GM12878 (cell line): ENCODE data around the gene SPOCK1. TPM values are rescaled to one million over a fixed set of nuclear protein-coding genes. Genes with fewer than 3 reads are reported as not detected.

ENCODE experiments used
- ATAC-seq: fragments of 200-7000 bp; cut with Tn5 transposase; 3 replicates; pipeline ENCODE4 v1.9.1; 2020; ENCODE audit warnings: mild to moderate bottlenecking, moderate library complexity
- BruUV-seq: library from RNA; stranded (reverse); fragments of 400-500 nt; replicated peaks from 2 replicates; lab custom pipeline; 2021; lab: Mats Ljungman, UMichigan
- CTCF ChIA-PET: fragments of 300-600 bp; sonication (Branson Sonifier 250); formaldehyde crosslinking; extraction: SDS; loops from one replicate; lab custom pipeline; 2021; ENCODE audit warnings: inconsistent platforms; lab: Yijun Ruan, JAX
- POLR2A ChIA-PET: fragments of 350-600 bp; formaldehyde crosslinking; extraction: SDS; loops from one replicate; lab custom pipeline; 2021; ENCODE audit warnings: inconsistent platforms; lab: Charles Lee
- RAD21 ChIA-PET: fragments of 300-600 bp; sonication (Branson Sonifier 250); formaldehyde crosslinking; loops from one replicate; lab custom pipeline; 2023; ENCODE audit warnings: antibody characterized with exemption; ENCODE audit not compliant: unreplicated experiment; lab: Charles Lee
- SMC1A ChIA-PET: fragments of 300-600 bp; sonication (Branson Sonifier 250); formaldehyde crosslinking; loops from one replicate; lab custom pipeline; 2023; ENCODE audit not compliant: unreplicated experiment, uncharacterized antibody; lab: Charles Lee
- DNase-seq: peaks from one replicate; pipeline ENCODE4 v3.0.0-alpha.2; 2011; ENCODE audit warnings: low read depth, low spot score
- FAIRE-seq: peaks from 3 replicates; lab custom pipeline; 2011; peaks lifted over from hg19 to GRCh38; lab: Jason Lieb, UNC
- H2AFZ ChIP-seq: 2 replicates; pipeline ENCODE4 v1.6.0; 2011; ENCODE audit warnings: low read depth, low read length, control low read depth; ENCODE audit not compliant: control insufficient read depth
- H3K27ac ChIP-seq: 2 replicates; pipeline ENCODE4 v1.5.1; 2011; ENCODE audit warnings: control low read depth; ENCODE audit not compliant: control insufficient read depth, insufficient read depth
- H3K27me3 ChIP-seq, 2 experiments: replicated peaks in 1 of 2; 2 replicates each; pipeline versions ENCODE4 v1.6.0 to v1.6.1; 2011; ENCODE audit warnings: low read length in 1 of 2; ENCODE audit not compliant: control insufficient read depth in 2 of 2, insufficient read depth in 2 of 2
- H3K36me3 ChIP-seq, 2 experiments: 2 replicates each; pipeline ENCODE4 v1.5.1; 2011; ENCODE audit warnings: low read length in 1 of 2; ENCODE audit not compliant: control insufficient read depth in 2 of 2, insufficient read depth in 2 of 2
- H3K4me1 ChIP-seq: 2 replicates; pipeline ENCODE4 v1.6.1; 2011; ENCODE audit warnings: mild to moderate bottlenecking, low read length, moderate library complexity, mixed read lengths; ENCODE audit not compliant: control insufficient read depth, insufficient read depth
- H3K4me2 ChIP-seq: 2 replicates; pipeline ENCODE4 v1.6.0; 2011; ENCODE audit warnings: control low read depth; ENCODE audit not compliant: control insufficient read depth, insufficient read depth
- H3K4me3 ChIP-seq: fragments of 200-600 bp; sonication (generic); 2 replicates; pipeline ENCODE4 v1.5.1; 2016
- H3K79me2 ChIP-seq: 2 replicates; pipeline ENCODE4 v1.6.0; 2011; ENCODE audit warnings: low read length; ENCODE audit not compliant: control insufficient read depth, insufficient read depth
- H3K9ac ChIP-seq: 2 replicates; pipeline ENCODE4 v1.8.0; 2011; ENCODE audit warnings: low read length, control low read depth, mixed read lengths; ENCODE audit not compliant: control insufficient read depth, insufficient read depth
- H3K9me3 ChIP-seq: replicated peaks from 3 replicates; pipeline ENCODE4 v1.5.1; 2011; ENCODE audit warnings: mild to moderate bottlenecking, low read length; ENCODE audit not compliant: control insufficient read depth, insufficient read depth
- H4K20me1 ChIP-seq: 2 replicates; pipeline ENCODE4 v1.6.0; 2011; ENCODE audit not compliant: control insufficient read depth, insufficient read depth
- ASH2L ChIP-seq: fragments of 300-600, 200-600 bp; sonication (generic); IDR thresholded peaks from 2 replicates; pipeline ENCODE4 v1.6.1; 2017; ENCODE audit warnings: low read depth, mild to moderate bottlenecking, borderline replicate concordance
- HCFC1 ChIP-seq: fragments of 150-350 bp; IDR thresholded peaks from 2 replicates; pipeline ENCODE4 v1.6.1; 2014; ENCODE audit warnings: low read length
- HDGF ChIP-seq: fragments of 450-650 bp; IDR thresholded peaks from 2 replicates; pipeline ENCODE4 v1.6.1; 2016; ENCODE audit warnings: antibody characterized with exemption
- JUND ChIP-seq: IDR thresholded peaks from 2 replicates; pipeline ENCODE4 v1.6.1; 2012; ENCODE audit warnings: low read depth, mild to moderate bottlenecking, low read length, improper control_type of control experiment, moderate library complexity
- SIN3A ChIP-seq: IDR thresholded peaks from 2 replicates; pipeline ENCODE4 v1.6.1; 2012; ENCODE audit warnings: low read depth, low read length, improper control_type of control experiment
- SIX5 ChIP-seq: IDR thresholded peaks from 2 replicates; pipeline ENCODE4 v1.6.1; 2011; ENCODE audit warnings: mild to moderate bottlenecking, low read depth, low read length, moderate library complexity; ENCODE audit not compliant: severe bottlenecking
- WGBS: methylation state at CpG from one replicate; pipeline ENCODE4 v1.1.6; 2016; ENCODE audit warnings: low lambda C conversion rate; ENCODE audit not compliant: insufficient replicate concordance, insufficient coverage; ENCODE audit errors: missing lambda C conversion rate; 5-methylcytosine and 5-hydroxymethylcytosine counted together
- in situ Hi-C: fragments of 300-500 bp; cut with MboI; formaldehyde crosslinking; loops from 9 replicates; pipeline ENCODE4 v1.14.3; 2018; ENCODE audit warnings: mixed read lengths
- intact Hi-C: fragments of 100-400 bp; cut with micrococcal nuclease; formaldehyde crosslinking; loops from one replicate; pipeline ENCODE4 v1.14.2; 2022; ENCODE audit not compliant: unreplicated experiment
- polyA plus RNA-seq, 11 experiments: library from polyadenylated mRNA; depleted of rRNA in 4 of 11; unstranded in 6 of 11; stranded (reverse) in 5 of 11; fragments of >200 nt; fragmentation: Nextera tagmentation in 4 of 11; fragmentation: Illumina TruSeq in 1 of 11; extraction: Ambion mirVana in 4 of 11; extraction: Trizol in 1 of 11; gene quantifications; 1 replicate in 1 of 11; 2 replicates in 10 of 11; pipeline versions ENCODE4 v1.2.1 to v1.2.3, GENCODE V29; 2011 to 2016; ENCODE audit warnings: inconsistent platforms in 2 of 11, missing spikeins in 2 of 11, low read depth in 1 of 11
- total RNA-seq, 4 experiments: library from RNA; depleted of rRNA in 3 of 4; stranded (reverse); fragments of >200 nt in 3 of 4; fragmentation: Illumina TruSeq in 1 of 4; extraction: Trizol in 1 of 4; gene quantifications; 2 replicates each; pipeline versions ENCODE4 v1.2.1 to v1.2.3, GENCODE V29; 2013 to 2021
- TF ChIP-seq, protein P1 (sequence below): IDR thresholded peaks from 2 replicates; pipeline ENCODE4 v1.6.1; 2011; ENCODE audit warnings: borderline replicate concordance, low read depth, mild to moderate bottlenecking, moderate library complexity, low read length; ENCODE audit not compliant: insufficient read depth, poor library complexity, severe bottlenecking
- TF ChIP-seq, protein P2 (sequence below): fragments of 450-650 bp; formaldehyde crosslinking; IDR thresholded peaks from 2 replicates; pipeline ENCODE4 v1.4.0; 2022; ENCODE audit warnings: mild to moderate bottlenecking, moderate library complexity

SPOCK1 gene
- total and polyA plus RNA-seq, 10 of the 15 experiments (the other 5 are each of a cell fraction or from before 2014, with no cell fraction given): 0.06 to 0.68 (median 0.25) TPM; not detected in 3

DNA sequence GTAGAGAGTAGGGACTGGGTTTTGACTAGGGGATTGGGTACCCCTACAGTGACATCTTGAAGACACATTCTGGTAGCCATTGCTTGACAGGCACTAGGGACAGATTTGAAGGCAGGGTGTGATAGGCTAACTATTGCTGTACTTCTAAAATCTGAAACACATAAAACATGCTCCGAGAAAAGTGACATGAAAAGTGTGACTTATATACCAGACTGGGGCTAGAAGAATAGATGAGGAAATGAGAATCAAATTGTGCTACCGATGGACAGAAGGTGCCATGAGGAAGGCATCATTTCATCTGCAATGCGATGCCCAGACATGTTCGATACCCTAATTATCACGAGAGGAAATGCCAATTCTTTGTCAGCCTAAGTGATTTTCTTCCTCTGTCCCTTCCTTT, 475.8 kb downstream of the SPOCK1 start (continued):
- no peak for TF ChIP-seq HCFC1
- TF ChIP-seq, all 136 proteins: peak for 0

DNA sequence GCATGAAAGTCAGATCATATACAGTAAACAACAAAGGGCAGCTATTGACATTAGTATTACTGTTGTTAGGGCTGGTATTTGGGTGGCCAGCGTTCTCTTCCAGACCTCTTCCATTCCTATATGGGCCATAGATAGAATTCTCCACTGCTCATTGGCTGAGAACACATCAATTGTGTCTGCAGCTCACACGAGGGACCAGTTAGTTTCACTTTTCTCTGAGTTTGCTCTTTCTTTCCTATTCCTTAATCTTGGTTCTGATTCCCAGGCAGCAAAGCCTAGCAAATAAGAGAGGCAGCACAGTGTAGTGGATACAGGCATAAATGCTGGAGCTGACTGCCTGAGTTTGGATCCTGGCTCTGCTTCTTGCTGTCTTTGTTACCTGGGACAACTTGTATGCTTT, 476.4 kb downstream of the SPOCK1 start:
- H3K4me3 ChIP-seq: no peak overlapping the region
- H3K9me3 ChIP-seq: no peaks in the 10 kb centered on the region
- no peaks in the 10 kb centered on the region for H4K20me1 ChIP-seq
- in situ Hi-C loops (no loop called here), intact Hi-C loops (no loop called here)
- no peaks in the 10 kb centered on the region for H3K27me3 ChIP-seq
- no peaks in the 10 kb centered on the region for H3K36me3 ChIP-seq
- no peak for DNase-seq
- 0% methylated on average over 2 of the region's 2 CpGs for WGBS
- H3K79me2 ChIP-seq: no peaks in the 10 kb centered on the region
- no peak overlapping the region for H2AFZ ChIP-seq
- no peak for FAIRE-seq
- TF ChIP-seq HDGF: no peak
- TF ChIP-seq, protein P1, sequence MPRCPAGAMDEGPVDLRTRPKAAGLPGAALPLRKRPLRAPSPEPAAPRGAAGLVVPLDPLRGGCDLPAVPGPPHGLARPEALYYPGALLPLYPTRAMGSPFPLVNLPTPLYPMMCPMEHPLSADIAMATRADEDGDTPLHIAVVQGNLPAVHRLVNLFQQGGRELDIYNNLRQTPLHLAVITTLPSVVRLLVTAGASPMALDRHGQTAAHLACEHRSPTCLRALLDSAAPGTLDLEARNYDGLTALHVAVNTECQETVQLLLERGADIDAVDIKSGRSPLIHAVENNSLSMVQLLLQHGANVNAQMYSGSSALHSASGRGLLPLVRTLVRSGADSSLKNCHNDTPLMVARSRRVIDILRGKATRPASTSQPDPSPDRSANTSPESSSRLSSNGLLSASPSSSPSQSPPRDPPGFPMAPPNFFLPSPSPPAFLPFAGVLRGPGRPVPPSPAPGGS: no peak
- TF ChIP-seq SIX5: no peak
- TF ChIP-seq JUND: no peak
- TF ChIP-seq, protein P2, sequence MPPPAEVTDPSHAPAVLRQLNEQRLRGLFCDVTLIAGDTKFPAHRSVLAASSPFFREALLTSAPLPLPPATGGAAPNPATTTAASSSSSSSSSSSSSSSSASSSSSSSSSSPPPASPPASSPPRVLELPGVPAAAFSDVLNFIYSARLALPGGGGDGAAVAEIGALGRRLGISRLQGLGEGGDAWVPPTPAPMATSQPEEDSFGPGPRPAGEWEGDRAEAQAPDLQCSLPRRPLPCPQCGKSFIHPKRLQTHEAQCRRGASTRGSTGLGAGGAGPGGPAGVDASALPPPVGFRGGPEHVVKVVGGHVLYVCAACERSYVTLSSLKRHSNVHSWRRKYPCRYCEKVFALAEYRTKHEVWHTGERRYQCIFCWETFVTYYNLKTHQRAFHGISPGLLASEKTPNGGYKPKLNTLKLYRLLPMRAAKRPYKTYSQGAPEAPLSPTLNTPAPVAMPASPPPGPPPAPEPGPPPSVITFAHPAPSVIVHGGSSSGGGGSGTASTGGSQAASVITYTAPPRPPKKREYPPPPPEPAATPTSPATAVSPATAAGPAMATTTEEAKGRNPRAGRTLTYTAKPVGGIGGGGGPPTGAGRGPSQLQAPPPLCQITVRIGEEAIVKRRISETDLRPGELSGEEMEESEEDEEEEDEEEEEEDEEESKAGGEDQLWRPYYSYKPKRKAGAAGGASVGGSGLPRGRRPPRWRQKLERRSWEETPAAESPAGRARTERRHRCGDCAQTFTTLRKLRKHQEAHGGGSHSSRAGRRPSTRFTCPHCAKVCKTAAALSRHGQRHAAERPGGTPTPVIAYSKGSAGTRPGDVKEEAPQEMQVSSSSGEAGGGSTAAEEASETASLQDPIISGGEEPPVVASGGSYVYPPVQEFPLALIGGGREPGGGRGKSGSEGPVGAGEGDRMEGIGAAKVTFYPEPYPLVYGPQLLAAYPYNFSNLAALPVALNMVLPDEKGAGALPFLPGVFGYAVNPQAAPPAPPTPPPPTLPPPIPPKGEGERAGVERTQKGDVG (CRISPR knock-in tag): no peak
- no peak for TF ChIP-seq HCFC1
- no peak for TF ChIP-seq ASH2L
- no peak for TF ChIP-seq SIN3A
- CTCF ChIA-PET: no interaction called here
- no peak overlapping the region for H3K9ac ChIP-seq
- POLR2A ChIA-PET: no interaction called here
- H3K27ac ChIP-seq: no peak overlapping the region
- SMC1A ChIA-PET: interaction anchor here (1.0 kb wide), 1 partner anchor 153 kb away, joined by 3 read pairs; no protein-coding TSS in a partner anchor
- BruUV-seq: no TSS peak
- no peaks in the 10 kb centered on the region for H3K4me1 ChIP-seq
- ATAC-seq: no peak
- no peak overlapping the region for H3K4me2 ChIP-seq
- RAD21 ChIA-PET: no interaction called here
